DND-41 (cell line): ENCODE results near the gene CDKN1A.
"Not testable (repeated sequence)": the region's sequence is repeated elsewhere in the genome, so short reads cannot be mapped to it uniquely, and the experiment has no call there.

Source experiments
- ATAC-seq: fragments of 200-7000 bp; cut with Tn5 transposase; 3 replicates; pipeline ENCODE4 v1.9.1; 2021; ENCODE audit warnings: low read depth; ENCODE audit not compliant: insufficient read depth
- DNase-seq: peaks from one replicate; pipeline ENCODE4 v3.0.0-alpha.2; 2020
- H2AFZ ChIP-seq: 2 replicates; pipeline ENCODE4 v1.6.0; 2012; ENCODE audit warnings: low read depth, low read length
- H3K27ac ChIP-seq: 2 replicates; pipeline ENCODE4 v1.5.1; 2012; ENCODE audit warnings: low read length, inconsistent platforms
- H3K27me3 ChIP-seq: fragments of 200-600 bp; sonication (generic); 2 replicates; pipeline ENCODE4 v1.6.0; 2012; ENCODE audit warnings: low read length, mild to moderate bottlenecking, inconsistent platforms; ENCODE audit not compliant: insufficient read depth, poor library complexity
- H3K36me3 ChIP-seq: 2 replicates; pipeline ENCODE4 v1.5.1; 2012; ENCODE audit warnings: low read length, inconsistent platforms; ENCODE audit not compliant: insufficient read depth
- H3K4me1 ChIP-seq: 2 replicates; pipeline ENCODE4 v1.5.1; 2012; ENCODE audit warnings: mild to moderate bottlenecking, low read length; ENCODE audit not compliant: insufficient read depth
- H3K4me2 ChIP-seq: 2 replicates; pipeline ENCODE4 v1.6.0; 2012; ENCODE audit warnings: mild to moderate bottlenecking, moderate library complexity, low read length, inconsistent platforms; ENCODE audit not compliant: insufficient read depth
- H3K4me3 ChIP-seq, 2 experiments: fragments of 200-600 bp in 1 of 2; shearing (Covaris generic) in 1 of 2; 2 replicates each; pipeline ENCODE4 v1.5.1; 2012 to 2016; ENCODE audit warnings: inconsistent platforms in 2 of 2, low read length in 2 of 2, mild to moderate bottlenecking in 2 of 2, low read depth in 1 of 2, moderate library complexity in 1 of 2
- H3K79me2 ChIP-seq: 2 replicates; pipeline ENCODE4 v1.6.0; 2012; ENCODE audit warnings: low read length, inconsistent platforms; ENCODE audit not compliant: insufficient read depth
- H3K9ac ChIP-seq: 2 replicates; pipeline ENCODE4 v1.6.0; 2012; ENCODE audit warnings: low read depth, mild to moderate bottlenecking, inconsistent platforms, low read length, moderate library complexity
- H3K9me3 ChIP-seq: 2 replicates; pipeline ENCODE4 v1.5.1; 2012; ENCODE audit warnings: low read length, moderate library complexity, mild to moderate bottlenecking, inconsistent platforms; ENCODE audit not compliant: insufficient read depth, severe bottlenecking
- H4K20me1 ChIP-seq: 2 replicates; pipeline ENCODE4 v1.6.0; 2012; ENCODE audit warnings: low read length; ENCODE audit not compliant: insufficient read depth
- EZH2 ChIP-seq: IDR thresholded peaks from 3 replicates; pipeline ENCODE4 v1.6.1; 2012; ENCODE audit warnings: borderline replicate concordance, low read depth, mild to moderate bottlenecking, moderate library complexity, low read length, inconsistent platforms; ENCODE audit not compliant: severe bottlenecking
- TF ChIP-seq, protein P1 (sequence below): IDR thresholded peaks from 2 replicates; pipeline ENCODE4 v1.5.1; 2012; ENCODE audit warnings: borderline replicate concordance, low read length, moderate library complexity, mild to moderate bottlenecking; ENCODE audit not compliant: poor library complexity, severe bottlenecking; ENCODE audit errors: extremely low read depth

Gene CDKN1A

DNA sequence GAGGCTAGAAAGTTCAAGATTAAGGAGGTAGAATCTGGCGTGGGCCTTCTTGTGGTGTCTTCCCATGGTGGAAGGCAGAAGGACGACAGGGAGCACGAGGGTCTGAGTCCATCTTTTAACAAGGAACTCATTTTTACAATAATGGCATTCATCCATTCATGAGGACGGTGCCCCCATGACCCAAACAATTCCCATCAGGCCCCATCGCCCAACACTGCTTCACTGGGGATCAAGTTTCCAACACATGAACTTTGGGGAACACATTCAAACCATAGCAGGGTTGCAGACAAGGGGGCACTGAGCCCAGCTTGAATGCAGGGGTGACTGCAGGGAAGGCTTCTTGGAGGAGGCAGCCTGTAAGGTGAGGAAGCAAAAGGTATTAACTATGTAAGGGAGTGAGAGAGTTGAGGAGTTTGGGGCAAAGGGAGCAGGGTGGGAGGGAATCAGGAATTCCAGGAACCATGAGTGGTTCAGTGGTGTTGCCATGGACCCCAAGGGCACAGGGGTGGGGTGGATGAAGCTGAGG, 24.6 kb downstream of the CDKN1A start:
- Histone ChIP-seq H3K27me3 (no peaks in the 10 kb centered on the region), H3K79me2 (no peaks in the 10 kb centered on the region), H3K4me3 (no peak overlapping the region), H3K4me2 (no peak overlapping the region), H3K4me1 (no peaks in the 10 kb centered on the region), H3K9ac (no peak overlapping the region), H4K20me1 (no peaks in the 10 kb centered on the region), H2AFZ (no peak overlapping the region), H3K36me3 (no peaks in the 10 kb centered on the region), H3K9me3 (no peaks in the 10 kb centered on the region), H3K27ac (no peak overlapping the region)
- ATAC-seq (no peak), DNase-seq (no peak)
- TF ChIP-seq EZH2: no peak
- TF ChIP-seq, protein P1, sequence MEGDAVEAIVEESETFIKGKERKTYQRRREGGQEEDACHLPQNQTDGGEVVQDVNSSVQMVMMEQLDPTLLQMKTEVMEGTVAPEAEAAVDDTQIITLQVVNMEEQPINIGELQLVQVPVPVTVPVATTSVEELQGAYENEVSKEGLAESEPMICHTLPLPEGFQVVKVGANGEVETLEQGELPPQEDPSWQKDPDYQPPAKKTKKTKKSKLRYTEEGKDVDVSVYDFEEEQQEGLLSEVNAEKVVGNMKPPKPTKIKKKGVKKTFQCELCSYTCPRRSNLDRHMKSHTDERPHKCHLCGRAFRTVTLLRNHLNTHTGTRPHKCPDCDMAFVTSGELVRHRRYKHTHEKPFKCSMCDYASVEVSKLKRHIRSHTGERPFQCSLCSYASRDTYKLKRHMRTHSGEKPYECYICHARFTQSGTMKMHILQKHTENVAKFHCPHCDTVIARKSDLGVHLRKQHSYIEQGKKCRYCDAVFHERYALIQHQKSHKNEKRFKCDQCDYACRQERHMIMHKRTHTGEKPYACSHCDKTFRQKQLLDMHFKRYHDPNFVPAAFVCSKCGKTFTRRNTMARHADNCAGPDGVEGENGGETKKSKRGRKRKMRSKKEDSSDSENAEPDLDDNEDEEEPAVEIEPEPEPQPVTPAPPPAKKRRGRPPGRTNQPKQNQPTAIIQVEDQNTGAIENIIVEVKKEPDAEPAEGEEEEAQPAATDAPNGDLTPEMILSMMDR: no peak

DNA sequence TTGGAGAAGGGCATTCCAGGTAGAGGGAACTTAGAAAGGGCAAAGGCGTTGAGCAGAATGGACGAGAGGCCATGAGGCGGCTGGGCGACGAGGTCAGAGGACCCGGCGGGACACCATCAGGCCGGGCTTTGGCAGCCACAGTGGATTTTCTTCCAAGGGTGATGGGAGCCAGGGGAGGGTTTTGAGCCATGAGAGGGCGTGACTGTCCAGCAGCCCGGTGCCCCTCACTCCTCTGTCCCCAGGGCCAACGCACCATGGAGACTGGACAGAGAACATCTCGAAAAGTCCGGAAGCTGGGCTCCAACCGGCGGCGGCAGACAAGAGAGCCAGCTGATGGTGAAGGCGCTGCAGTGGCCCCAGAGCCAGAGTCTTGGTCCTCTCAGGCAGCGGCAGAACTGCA, 25.5 kb downstream of the CDKN1A start:
- Histone ChIP-seq H4K20me1 (no peaks in the 10 kb centered on the region), H3K27ac (no peak overlapping the region), H3K36me3 (no peaks in the 10 kb centered on the region), H3K4me3 (no peak overlapping the region), H3K4me1 (no peaks in the 10 kb centered on the region), H3K79me2 (no peaks in the 10 kb centered on the region), H3K9ac (no peak overlapping the region), H2AFZ (no peak overlapping the region), H3K27me3 (no peaks in the 10 kb centered on the region), H3K9me3 (no peaks in the 10 kb centered on the region), H3K4me2 (no peak overlapping the region)
- TF ChIP-seq, protein P1: no peak
- no peak for TF ChIP-seq EZH2
- DNase-seq (no peak), ATAC-seq (no peak)

DNA sequence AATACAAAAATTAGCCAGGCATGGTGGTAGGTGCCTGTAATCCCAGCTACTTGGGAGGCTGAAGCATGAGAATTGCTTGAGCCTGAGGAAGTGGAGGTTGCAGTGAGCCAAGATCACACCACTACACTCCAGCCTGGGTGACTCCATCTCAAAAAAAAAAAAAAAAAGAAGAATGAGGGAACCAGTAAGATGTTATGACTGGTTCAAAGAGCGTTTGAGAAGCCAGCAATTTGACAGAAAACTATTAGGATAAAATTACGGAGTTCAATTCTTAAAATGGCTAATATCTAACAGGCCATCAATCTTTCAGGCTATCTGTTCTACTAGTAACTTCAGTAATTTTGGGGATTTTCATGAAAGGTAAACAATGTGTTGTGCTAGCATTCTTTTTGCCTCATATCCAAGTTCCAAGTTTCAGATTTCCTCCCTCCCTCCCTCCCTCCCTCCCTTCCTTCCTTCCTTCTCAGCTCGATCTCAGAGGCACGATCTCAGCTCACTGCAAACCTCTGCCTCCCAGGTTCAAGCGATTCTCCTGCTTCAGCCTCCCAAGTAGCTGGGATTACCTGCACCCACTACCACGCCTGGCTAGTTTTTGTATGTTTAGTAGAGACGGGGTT, 26.6 kb downstream of the CDKN1A start:
- H3K27me3 ChIP-seq, H3K79me2 ChIP-seq, H3K27ac ChIP-seq, H3K9ac ChIP-seq, H2AFZ ChIP-seq, H4K20me1 ChIP-seq, H3K4me1 ChIP-seq, H3K4me2 ChIP-seq, DNase-seq, H3K36me3 ChIP-seq, ATAC-seq, H3K4me3 ChIP-seq, H3K9me3 ChIP-seq: not testable (repeated sequence)

DNA sequence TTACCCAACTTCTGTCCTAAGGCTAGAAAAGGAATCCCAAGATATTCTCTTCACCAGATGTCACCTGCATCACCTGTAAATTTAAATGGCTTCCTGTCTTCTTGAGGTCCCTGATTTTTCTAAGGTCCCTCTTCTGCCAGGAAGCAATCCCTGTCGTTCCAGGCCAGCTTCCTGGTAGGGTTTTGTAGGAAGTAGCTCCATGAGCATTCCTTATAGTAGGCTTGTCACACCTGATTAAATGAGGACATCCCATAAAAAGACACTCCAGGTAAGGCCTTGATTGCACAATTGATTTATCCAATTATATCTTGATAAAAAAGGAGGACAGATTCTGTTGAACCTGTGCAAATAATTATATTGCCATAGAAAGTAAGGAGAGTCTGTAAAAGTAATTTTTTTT, 27.8 kb downstream of the CDKN1A start:
- ATAC-seq (no peak), DNase-seq (no peak)
- Histone ChIP-seq H3K9ac (no peak overlapping the region), H3K27ac (no peak overlapping the region), H3K9me3 (no peaks in the 10 kb centered on the region), H3K4me1 (no peaks in the 10 kb centered on the region), H4K20me1 (no peaks in the 10 kb centered on the region), H3K79me2 (no peaks in the 10 kb centered on the region), H2AFZ (no peak overlapping the region), H3K4me3 (no peak overlapping the region), H3K4me2 (no peak overlapping the region), H3K27me3 (no peaks in the 10 kb centered on the region), H3K36me3 (no peaks in the 10 kb centered on the region)
- TF ChIP-seq EZH2: no peak
- TF ChIP-seq, protein P1: no peak
